Measurements from ENCODE around the gene MEIS1.

Gene MEIS1

GRCh38 chr2:66515743-66516142, 80.8 kb downstream of the MEIS1 start:
- DNase-seq = no peak

- DNase-seq = no peak
These were observed 81.6 kb downstream of the MEIS1 start for GRCh38 chr2:66516499-66516898.

GRCh38 chr2:66517772-66518171, 82.8 kb downstream of the MEIS1 start:
- DNase-seq = no peak

GRCh38 chr2:66519264-66519843, 84.4 kb downstream of the MEIS1 start:
- DNase-seq = no peak

GRCh38 chr2:66521291-66521922, 86.5 kb downstream of the MEIS1 start:
- no peak for DNase-seq

- DNase-seq = no peak
These were observed 87.9 kb downstream of the MEIS1 start for GRCh38 chr2:66522611-66523376.

GRCh38 chr2:66523377-66523969, 88.5 kb downstream of the MEIS1 start:
- DNase-seq = no peak

GRCh38 chr2:66523990-66524389, 89.1 kb downstream of the MEIS1 start:
- no peak for DNase-seq

- DNase-seq = no peak
These were observed 90.7 kb downstream of the MEIS1 start for GRCh38 chr2:66525606-66526005.

- DNase-seq = no peak
These were observed 91.3 kb downstream of the MEIS1 start for GRCh38 chr2:66526180-66526579.

GRCh38 chr2:66528974-66529724, 94.2 kb downstream of the MEIS1 start:
- no peak for DNase-seq

- DNase-seq = no peak
These were observed 95.7 kb downstream of the MEIS1 start for GRCh38 chr2:66530651-66531050.

- no peak for DNase-seq
These were observed 96.2 kb downstream of the MEIS1 start for GRCh38 chr2:66531155-66531554.

GRCh38 chr2:66531567-66531966, 96.6 kb downstream of the MEIS1 start:
- no peak for DNase-seq

- DNase-seq = no peak
These were observed 98.3 kb downstream of the MEIS1 start for GRCh38 chr2:66532972-66533868.

GRCh38 chr2:66534461-66534860, 99.5 kb downstream of the MEIS1 start:
- no peak for DNase-seq

GRCh38 chr2:66535574-66536289, 100.8 kb downstream of the MEIS1 start:
- DNase-seq = no peak

GRCh38 chr2:66536290-66536673, 101.4 kb downstream of the MEIS1 start:
- no peak for DNase-seq

- DNase-seq = no peak
These were observed 102.1 kb downstream of the MEIS1 start for GRCh38 chr2:66536997-66537396.

- no peak for DNase-seq
These were observed 103.4 kb downstream of the MEIS1 start for GRCh38 chr2:66538291-66538690.

GRCh38 chr2:66539452-66539851, 104.5 kb downstream of the MEIS1 start:
- DNase-seq = no peak

All from activated CD4-positive, alpha-beta T cell treated with anti-CD3 and anti-CD28 coated beads, Interleukin-2, amount 50 U/mL, for 4 hours (primary cell).